GM20431 (cell line): ENCODE results near the gene CEP250.
"Not testable (repeated sequence)": the region's sequence is repeated elsewhere in the genome, so short reads cannot be mapped to it uniquely, and the experiment has no call there.

ENCODE experiments used
- in situ Hi-C: fragments of 300-500 bp; cut with MseI, MboI; formaldehyde crosslinking; loops from one replicate; pipeline ENCODE4 v1.15.0; 2020; ENCODE audit warnings: low sequenced_read_pairs; ENCODE audit not compliant: unreplicated experiment

CEP250 gene

DNA sequence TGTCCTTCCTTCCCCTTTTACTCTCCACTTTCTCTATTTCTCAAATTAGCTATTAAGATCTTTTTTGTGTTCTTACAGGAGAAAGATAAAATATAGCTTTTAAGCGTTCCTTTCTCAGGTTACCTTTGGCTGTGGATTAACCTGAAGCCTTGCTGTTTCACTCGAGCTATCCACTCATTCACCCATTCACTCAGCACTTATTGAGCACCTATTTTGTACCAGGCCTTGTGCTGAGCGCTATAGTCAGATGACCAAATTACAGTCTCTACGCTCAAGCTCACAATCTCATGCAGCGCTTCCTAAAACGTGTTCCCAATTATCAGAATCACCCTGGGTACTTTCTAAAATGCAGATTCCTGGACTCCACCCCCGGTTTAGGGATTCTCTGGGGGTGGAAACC is 1.8 kb upstream of the CEP250 start:
- in situ Hi-C loops, result no loop called here

DNA sequence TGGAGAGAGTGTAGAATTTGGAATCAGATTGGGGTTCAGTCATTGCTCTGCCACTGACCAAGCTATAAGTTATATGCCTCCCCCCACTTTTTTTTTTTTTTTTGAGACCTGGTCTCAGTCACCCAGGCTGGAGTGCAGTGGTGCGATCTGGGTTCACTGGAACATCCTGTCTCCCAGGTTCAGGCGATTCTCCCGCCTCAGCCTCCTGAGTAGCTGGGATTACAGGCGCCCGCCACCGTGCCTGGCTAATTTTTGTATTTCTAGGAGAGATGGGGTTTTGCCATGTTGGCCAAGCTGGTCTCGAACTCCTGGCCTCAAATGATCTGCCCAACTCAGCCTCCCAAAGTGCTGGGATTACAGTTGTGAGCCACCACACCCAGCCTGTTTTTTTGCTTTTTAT is 1.3 kb downstream of the CEP250 start:
- in situ Hi-C loops, result not testable (repeated sequence)

DNA sequence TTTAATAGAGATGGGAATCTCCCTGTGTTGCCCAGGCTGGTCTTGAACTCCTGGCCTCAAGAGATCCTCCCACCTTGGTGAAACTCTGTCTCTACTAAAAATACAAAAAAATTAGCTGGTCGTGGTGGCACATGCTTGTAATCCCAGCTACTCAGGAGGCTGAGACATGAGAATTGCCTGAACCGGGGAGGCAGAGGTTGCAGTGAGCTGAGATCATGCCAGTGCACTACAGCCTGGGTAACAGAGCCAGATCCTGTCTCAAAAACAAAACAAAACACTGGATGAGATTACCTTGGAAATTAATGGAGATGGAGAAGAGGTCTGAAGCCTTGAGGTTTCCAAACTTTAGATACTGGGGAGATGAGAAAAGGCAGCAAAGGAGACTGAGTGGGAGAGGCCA is 2.1 kb downstream of the CEP250 start:
- in situ Hi-C loops, result not testable (repeated sequence)

- in situ Hi-C loops, result no loop called here
These were observed 3.0 kb downstream of the CEP250 start for GRCh38 chr20:35458388-35458787.

GRCh38 chr20:35461620-35462019 is 6.2 kb downstream of the CEP250 start:
- in situ Hi-C loops, result no loop called here

- in situ Hi-C loops, result no loop called here
These were observed 7.0 kb downstream of the CEP250 start for GRCh38 chr20:35462351-35462750.

DNA sequence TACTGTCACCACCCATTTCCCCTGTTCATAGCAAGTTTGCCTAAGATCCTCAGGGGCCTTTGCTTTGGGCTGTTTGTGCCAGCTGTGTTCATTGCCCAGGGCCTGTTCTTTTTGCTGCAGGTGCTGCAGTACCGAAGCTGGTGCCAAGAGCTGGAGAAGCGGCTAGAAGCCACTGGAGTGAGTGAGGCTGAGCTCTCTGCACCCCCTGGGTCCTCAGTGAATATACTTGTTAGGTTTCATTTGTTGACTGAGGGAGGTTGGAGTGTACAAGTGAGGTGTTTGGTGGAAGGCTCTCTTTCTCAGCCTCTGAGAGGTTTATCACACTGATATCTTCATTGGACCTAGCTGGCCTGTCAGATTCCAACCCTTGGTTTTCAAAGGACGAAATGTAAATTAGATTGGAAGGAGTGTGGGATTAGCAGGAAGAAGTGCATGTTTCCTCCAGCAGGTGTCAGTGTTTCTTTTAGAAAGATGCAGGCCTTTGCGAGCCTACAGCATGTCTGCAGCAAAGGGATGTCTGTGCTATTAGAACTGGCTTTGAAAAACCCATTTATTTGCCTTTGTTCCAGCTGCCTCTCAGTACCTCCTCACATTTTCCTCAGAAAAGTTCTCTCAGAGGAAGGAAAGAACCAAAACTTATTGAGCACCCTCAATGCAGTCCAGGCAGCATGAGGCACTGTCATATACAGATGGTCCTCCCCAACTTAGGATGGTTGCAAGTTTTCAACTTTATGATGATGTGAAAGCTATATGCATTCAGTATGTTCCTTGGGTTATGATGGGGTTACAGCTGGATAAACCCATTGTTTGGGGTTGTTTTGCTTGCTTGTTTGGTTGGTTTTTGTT is 8.3 kb downstream of the CEP250 start:
- in situ Hi-C loops, result no loop called here

GRCh38 chr20:35465976-35466375 is 10.6 kb downstream of the CEP250 start:
- in situ Hi-C loops, result no loop called here

- in situ Hi-C loops, result no loop called here
These were observed 11.5 kb downstream of the CEP250 start for GRCh38 chr20:35466856-35467255.

DNA sequence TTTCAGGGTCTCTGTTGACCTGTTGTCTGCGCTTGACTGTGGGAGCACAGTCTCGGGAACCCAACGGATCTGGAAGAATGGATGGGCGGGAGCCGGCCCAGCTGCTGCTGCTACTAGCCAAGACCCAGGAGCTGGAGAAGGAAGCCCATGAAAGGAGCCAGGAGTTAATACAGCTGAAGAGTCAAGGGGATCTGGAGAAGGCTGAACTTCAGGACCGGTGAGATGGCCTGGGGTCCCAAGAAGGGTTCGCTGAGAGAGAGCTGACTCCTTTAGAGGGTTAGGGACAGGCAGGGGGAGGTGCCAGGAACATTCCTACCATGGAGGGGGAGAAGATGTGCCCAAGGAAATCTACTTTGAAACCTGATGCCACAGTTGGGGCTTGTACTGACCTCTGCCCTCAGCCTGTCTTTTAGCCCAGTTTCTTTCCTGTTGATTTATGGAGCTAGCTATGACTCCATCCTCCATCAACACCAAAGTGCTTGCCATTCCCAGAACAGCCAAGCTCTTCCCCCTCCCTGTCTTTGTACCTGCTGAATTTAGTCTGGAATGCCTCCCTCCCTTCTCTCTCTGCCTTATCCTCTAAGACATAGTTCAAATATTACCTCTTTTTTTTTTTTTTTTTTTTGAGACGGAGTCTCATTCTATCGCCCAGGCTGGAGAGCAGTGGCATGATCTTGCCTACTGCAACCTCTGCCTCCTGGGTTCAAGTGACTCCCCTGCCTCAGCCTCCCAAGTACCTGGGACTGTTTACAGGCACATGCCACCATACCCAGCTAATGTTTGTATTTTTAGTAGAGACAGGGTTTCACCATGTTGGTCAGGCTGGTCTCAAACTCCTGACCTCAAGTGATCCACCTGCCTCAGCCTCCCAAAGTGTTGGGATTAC is 12.2 kb downstream of the CEP250 start:
- in situ Hi-C loops, result no loop called here

DNA sequence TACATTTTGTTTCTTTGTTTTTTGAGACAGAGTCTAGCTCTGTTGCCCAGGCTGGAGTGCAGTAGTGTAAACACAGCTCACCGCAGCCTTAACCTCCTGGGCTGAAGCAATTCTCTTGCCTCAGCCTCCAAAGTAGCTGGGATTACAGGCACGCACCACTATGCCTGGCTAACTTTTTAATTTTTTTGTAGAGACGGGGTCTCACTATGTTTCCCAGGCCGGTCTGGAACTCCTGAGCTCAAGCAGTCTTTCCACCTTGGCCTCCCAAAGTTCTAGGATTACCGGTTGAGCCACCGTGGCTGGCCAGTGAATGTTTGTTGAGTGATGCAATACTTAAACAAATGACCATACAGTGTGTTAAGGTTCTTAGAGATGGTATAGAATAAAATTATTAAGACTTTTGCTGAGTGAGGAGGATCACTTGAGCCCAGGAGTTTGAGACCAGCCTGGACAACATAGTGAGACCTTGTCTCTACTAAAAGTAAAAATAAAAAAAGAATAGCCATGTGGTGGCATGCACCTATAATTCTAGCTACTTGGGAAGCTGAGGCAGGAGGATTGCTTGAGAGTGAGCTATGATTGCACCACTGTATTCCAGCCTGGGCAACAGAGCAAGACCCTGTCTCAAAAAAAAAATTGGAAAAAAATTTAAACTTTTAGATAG is 13.4 kb downstream of the CEP250 start:
- in situ Hi-C loops, result no loop called here

DNA sequence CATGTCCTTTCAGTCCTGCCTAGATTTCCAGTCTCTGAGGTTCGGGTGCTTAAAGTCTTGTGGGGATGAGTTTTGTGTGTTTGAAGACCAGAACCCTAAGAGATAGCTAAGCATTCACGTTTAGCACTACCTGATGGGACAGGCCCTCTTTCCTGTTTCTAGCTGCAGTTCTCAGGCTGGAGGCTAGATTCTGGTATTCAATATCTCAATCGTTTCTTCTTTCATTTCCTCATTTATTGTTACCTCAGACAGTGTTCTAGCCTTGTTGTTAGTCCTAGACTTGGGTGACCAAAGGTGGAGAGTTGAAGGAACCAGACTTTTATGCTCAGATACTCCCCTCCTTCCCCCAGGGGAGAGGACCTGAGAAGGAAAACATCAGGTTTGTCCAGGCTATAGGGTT is 16.8 kb downstream of the CEP250 start:
- in situ Hi-C loops, result no loop called here

DNA sequence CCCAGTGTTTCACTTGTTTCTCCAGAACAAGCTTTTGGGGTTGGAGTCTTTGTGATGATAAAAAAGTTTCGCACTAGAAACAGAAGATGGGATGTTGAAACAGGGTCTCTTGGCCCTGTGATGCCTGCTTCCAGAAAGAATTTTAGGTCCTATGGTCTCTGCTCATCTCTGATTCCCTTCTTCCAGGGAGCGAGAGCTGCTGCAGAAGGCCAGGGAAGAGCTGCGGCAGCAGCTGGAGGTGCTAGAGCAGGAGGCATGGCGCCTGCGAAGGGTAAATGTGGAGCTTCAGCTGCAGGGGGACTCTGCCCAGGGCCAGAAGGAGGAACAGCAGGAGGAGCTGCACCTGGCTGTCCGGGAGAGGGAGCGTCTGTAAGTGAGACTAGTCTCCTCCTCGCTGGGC is 18.3 kb downstream of the CEP250 start:
- in situ Hi-C loops, result no loop called here

DNA sequence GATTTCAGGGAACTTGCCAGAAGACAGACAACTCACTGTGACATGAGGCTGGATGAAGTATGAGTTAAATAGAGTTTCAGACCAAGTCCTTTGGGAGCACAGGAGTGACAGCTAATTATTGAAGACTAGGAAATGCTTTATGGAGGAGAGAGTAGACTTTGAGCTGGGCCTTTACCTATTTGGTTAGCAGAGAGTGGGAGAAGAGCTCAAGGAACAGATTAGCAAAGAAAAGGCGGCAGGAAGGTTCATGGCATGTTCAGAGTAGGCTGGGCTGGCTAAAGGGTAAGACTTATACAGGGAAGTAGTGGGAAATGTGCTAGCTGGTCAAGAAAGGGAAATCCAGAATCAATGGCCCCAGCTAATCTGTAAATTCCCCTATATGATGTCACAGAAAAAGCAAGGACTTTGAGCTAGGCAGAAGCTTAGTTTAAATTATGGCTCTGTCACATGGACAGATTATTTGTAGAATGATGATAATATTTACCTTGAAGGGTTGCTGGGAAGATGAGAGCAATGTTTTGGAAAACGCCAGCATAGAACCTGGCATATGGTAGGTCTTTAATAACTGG is 19.0 kb downstream of the CEP250 start:
- in situ Hi-C loops, result no loop called here

DNA sequence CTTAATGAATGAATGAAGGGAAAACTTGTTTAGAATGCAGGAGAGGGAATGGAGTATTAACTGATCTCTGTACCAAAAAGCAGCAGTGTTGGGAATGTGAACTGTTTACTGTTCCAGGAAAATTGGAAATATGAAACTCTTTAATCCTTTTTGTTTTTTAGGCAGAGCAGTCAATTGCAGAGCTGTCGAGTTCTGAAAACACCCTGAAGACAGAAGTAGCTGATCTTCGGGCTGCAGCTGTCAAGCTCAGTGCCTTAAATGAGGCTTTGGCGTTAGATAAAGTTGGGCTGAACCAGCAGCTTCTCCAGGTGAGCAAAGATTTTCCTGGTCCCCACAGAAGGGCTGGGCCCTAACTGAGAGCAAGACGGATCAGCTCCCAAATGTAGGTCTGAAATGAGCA is 20.9 kb downstream of the CEP250 start:
- in situ Hi-C loops, result no loop called here

GRCh38 chr20:35478804-35479472 is 23.5 kb downstream of the CEP250 start:
- in situ Hi-C loops, result no loop called here

- in situ Hi-C loops, result no loop called here
These were observed 24.4 kb downstream of the CEP250 start for GRCh38 chr20:35479798-35480197.

- in situ Hi-C loops, result no loop called here
These were observed 32.1 kb downstream of the CEP250 start for GRCh38 chr20:35487479-35487878.

DNA sequence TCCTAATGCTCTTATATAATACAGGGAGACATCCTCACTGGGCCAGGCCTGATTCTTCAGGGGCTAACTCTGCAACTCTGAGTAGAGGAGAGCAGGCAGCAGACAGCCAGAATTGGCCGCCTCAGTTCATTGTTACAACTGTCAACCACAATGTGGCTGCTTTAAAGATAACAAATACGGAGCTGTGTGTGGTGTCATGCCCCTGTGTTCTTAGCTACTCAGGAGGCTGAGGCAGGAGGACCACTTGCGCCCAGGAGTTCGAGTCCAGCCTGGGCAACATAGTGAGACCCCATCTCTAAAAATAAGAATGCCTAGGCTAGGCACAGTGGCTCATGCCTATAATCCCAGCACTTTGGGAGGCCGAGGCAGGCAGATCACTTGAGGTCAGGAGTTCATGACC is 34.3 kb downstream of the CEP250 start:
- in situ Hi-C loops, result no loop called here

DNA sequence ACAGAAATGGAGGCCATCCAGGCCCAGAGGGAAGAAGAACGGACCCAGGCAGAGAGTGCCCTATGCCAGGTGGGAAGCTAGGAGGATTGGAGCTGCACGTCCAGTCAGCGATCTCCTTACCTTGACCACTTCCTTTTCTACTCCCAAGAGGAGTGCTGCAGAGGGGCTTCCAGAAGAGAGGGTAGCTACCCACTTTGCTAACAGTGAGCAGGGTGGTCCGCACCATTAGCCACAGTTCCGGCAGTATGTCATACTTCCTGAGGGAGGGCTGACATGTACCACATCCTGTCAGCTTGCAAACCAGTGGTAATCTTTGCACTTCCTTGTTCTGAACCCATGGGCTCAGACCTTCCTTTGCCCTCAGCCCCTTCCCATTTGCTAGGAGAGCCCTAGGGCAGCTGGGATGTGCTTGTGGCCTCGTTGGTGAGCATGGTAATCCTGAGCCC is 35.4 kb downstream of the CEP250 start:
- in situ Hi-C loops, result no loop called here
